ENCODE results near the gene ASPG. TPM values are rescaled to one million over a fixed set of nuclear protein-coding genes. Genes with fewer than 3 reads are reported as not detected.

The ASPG gene
- total and polyA plus RNA-seq, 4 donors, result 0.13 to 2.2 (median 0.92) TPM

- ATAC-seq (ENCODE audit: low FRiP score) (no peak), DNase-seq (no peak)
- Histone ChIP-seq H3K27ac (ENCODE audit: low read depth in 1 of 2, low read length in 2 of 2) (no peak overlapping the region), H3K4me3 (ENCODE audit: low read length in 2 of 2) (no peak overlapping the region), H3K36me3 (ENCODE audit: control insufficient read depth in 1 of 2, insufficient read depth in 2 of 2, low read length in 1 of 2) (no peaks in the 10 kb centered on the region), H3K27me3 (ENCODE audit: control insufficient read depth in 1 of 2, insufficient read depth in 2 of 2, low read length in 1 of 2) (peaks cover 0 to 2% of the 10 kb centered on the region in 2 donors), H3K4me1 (ENCODE audit: control insufficient read depth in 1 of 2, insufficient read depth in 2 of 2, low read length in 2 of 2) (no peaks in the 10 kb centered on the region), H3K9me3 (ENCODE audit: control insufficient read depth, low read length) (peaks cover 9% of the 10 kb centered on the region)
- WGBS, 2 donors, result 72 to 76% methylated on average over 4 of the region's 4 CpGs
- intact Hi-C loops (cut with DNase I), result no loop called here
These were observed 18.7 kb upstream of the ASPG start for GRCh38 chr14:104066719-104067295.

GRCh38 chr14:104069541-104069940 is 16.0 kb upstream of the ASPG start:
- H3K4me1 ChIP-seq (ENCODE audit: control insufficient read depth in 1 of 2, insufficient read depth in 2 of 2, low read length in 2 of 2), result no peaks in the 10 kb centered on the region
- ATAC-seq (ENCODE audit: low FRiP score) (no peak), DNase-seq (no peak)
- WGBS, 2 donors, result 86 to 89% methylated on average over 7 of the region's 7 CpGs
- peaks cover 5% of the 10 kb centered on the region in 2 donors for H3K27me3 ChIP-seq (ENCODE audit: control insufficient read depth in 1 of 2, insufficient read depth in 2 of 2, low read length in 1 of 2)
- no peak overlapping the region for H3K4me3 ChIP-seq (ENCODE audit: low read length in 2 of 2)
- intact Hi-C loops (cut with DNase I), result no loop called here
- H3K27ac ChIP-seq (ENCODE audit: low read depth in 1 of 2, low read length in 2 of 2), result no peak overlapping the region
- H3K36me3 ChIP-seq (ENCODE audit: control insufficient read depth in 1 of 2, insufficient read depth in 2 of 2, low read length in 1 of 2), result no peaks in the 10 kb centered on the region
- H3K9me3 ChIP-seq (ENCODE audit: control insufficient read depth, low read length), result peaks cover 14% of the 10 kb centered on the region

GRCh38 chr14:104072586-104072985 is 12.9 kb upstream of the ASPG start:
- DNase-seq, result no peak
- Histone ChIP-seq H3K4me3 (ENCODE audit: low read length in 2 of 2) (no peak overlapping the region), H3K27ac (ENCODE audit: low read depth in 1 of 2, low read length in 2 of 2) (no peak overlapping the region), H3K4me1 (ENCODE audit: control insufficient read depth in 1 of 2, insufficient read depth in 2 of 2, low read length in 2 of 2) (no peaks in the 10 kb centered on the region), H3K9me3 (ENCODE audit: control insufficient read depth, low read length) (peaks cover 7% of the 10 kb centered on the region), H3K27me3 (ENCODE audit: control insufficient read depth in 1 of 2, insufficient read depth in 2 of 2, low read length in 1 of 2) (peaks cover 5% of the 10 kb centered on the region in 2 donors), H3K36me3 (ENCODE audit: control insufficient read depth in 1 of 2, insufficient read depth in 2 of 2, low read length in 1 of 2) (no peaks in the 10 kb centered on the region)
- WGBS, 2 donors, result 56 to 63% methylated on average over 3 of the region's 3 CpGs
- ATAC-seq (ENCODE audit: low FRiP score), result no peak
- intact Hi-C loops (cut with DNase I), result no loop called here

GRCh38 chr14:104073764-104074163 is 11.7 kb upstream of the ASPG start:
- H3K27me3 ChIP-seq (ENCODE audit: control insufficient read depth in 1 of 2, insufficient read depth in 2 of 2, low read length in 1 of 2), result peaks cover 5% of the 10 kb centered on the region in 2 donors
- ATAC-seq (ENCODE audit: low FRiP score), result no peak
- WGBS, 2 donors, result 64 to 69% methylated on average over 4 of the region's 4 CpGs
- H3K27ac ChIP-seq (ENCODE audit: low read depth in 1 of 2, low read length in 2 of 2), result no peak overlapping the region
- H3K4me3 ChIP-seq (ENCODE audit: low read length in 2 of 2), result no peak overlapping the region
- H3K4me1 ChIP-seq (ENCODE audit: control insufficient read depth in 1 of 2, insufficient read depth in 2 of 2, low read length in 2 of 2), result no peaks in the 10 kb centered on the region
- intact Hi-C loops (cut with DNase I), result no loop called here
- peaks cover 4% of the 10 kb centered on the region for H3K9me3 ChIP-seq (ENCODE audit: control insufficient read depth, low read length)
- no peaks in the 10 kb centered on the region for H3K36me3 ChIP-seq (ENCODE audit: control insufficient read depth in 1 of 2, insufficient read depth in 2 of 2, low read length in 1 of 2)
- DNase-seq, result no peak

GRCh38 chr14:104075530-104076151 is 9.9 kb upstream of the ASPG start:
- WGBS, 2 donors, result 32 to 38% methylated on average over 6 of the region's 6 CpGs
- DNase-seq (no peak), ATAC-seq (ENCODE audit: low FRiP score) (no peak)
- H3K27me3 ChIP-seq (ENCODE audit: control insufficient read depth in 1 of 2, insufficient read depth in 2 of 2, low read length in 1 of 2), result peaks cover 2 to 5% of the 10 kb centered on the region in 2 donors
- no peaks in the 10 kb centered on the region for H3K36me3 ChIP-seq (ENCODE audit: control insufficient read depth in 1 of 2, insufficient read depth in 2 of 2, low read length in 1 of 2)
- no peak overlapping the region for H3K27ac ChIP-seq (ENCODE audit: low read depth in 1 of 2, low read length in 2 of 2)
- intact Hi-C loops (cut with DNase I), result loop anchor here in 1 of 2 donors (5.0 kb wide), 2 partner anchors 487 to 562 kb away; no protein-coding TSS in a partner anchor
- no peak overlapping the region for H3K4me3 ChIP-seq (ENCODE audit: low read length in 2 of 2)
- peaks cover 4% of the 10 kb centered on the region for H3K9me3 ChIP-seq (ENCODE audit: control insufficient read depth, low read length)
- H3K4me1 ChIP-seq (ENCODE audit: control insufficient read depth in 1 of 2, insufficient read depth in 2 of 2, low read length in 2 of 2), result no peaks in the 10 kb centered on the region

- Histone ChIP-seq H3K27ac (ENCODE audit: low read depth in 1 of 2, low read length in 2 of 2) (no peak overlapping the region), H3K9me3 (ENCODE audit: control insufficient read depth, low read length) (peaks cover 4% of the 10 kb centered on the region), H3K36me3 (ENCODE audit: control insufficient read depth in 1 of 2, insufficient read depth in 2 of 2, low read length in 1 of 2) (no peaks in the 10 kb centered on the region), H3K4me3 (ENCODE audit: low read length in 2 of 2) (no peak overlapping the region), H3K27me3 (ENCODE audit: control insufficient read depth in 1 of 2, insufficient read depth in 2 of 2, low read length in 1 of 2) (peaks cover 2 to 5% of the 10 kb centered on the region in 2 donors), H3K4me1 (ENCODE audit: control insufficient read depth in 1 of 2, insufficient read depth in 2 of 2, low read length in 2 of 2) (no peaks in the 10 kb centered on the region)
- ATAC-seq (ENCODE audit: low FRiP score) (no peak), DNase-seq (no peak)
- WGBS, 2 donors, result 44 to 59% methylated on average over 5 of the region's 5 CpGs
- intact Hi-C loops (cut with DNase I), result loop anchor here in 1 of 2 donors (5.0 kb wide), 2 partner anchors 486 to 561 kb away; no protein-coding TSS in a partner anchor
These were observed 8.8 kb upstream of the ASPG start for GRCh38 chr14:104076743-104077142.

- Histone ChIP-seq H3K4me1 (ENCODE audit: control insufficient read depth in 1 of 2, insufficient read depth in 2 of 2, low read length in 2 of 2) (no peaks in the 10 kb centered on the region), H3K27ac (ENCODE audit: low read depth in 1 of 2, low read length in 2 of 2) (no peak overlapping the region), H3K4me3 (ENCODE audit: low read length in 2 of 2) (no peak overlapping the region), H3K9me3 (ENCODE audit: control insufficient read depth, low read length) (peaks cover 4% of the 10 kb centered on the region), H3K36me3 (ENCODE audit: control insufficient read depth in 1 of 2, insufficient read depth in 2 of 2, low read length in 1 of 2) (no peaks in the 10 kb centered on the region), H3K27me3 (ENCODE audit: control insufficient read depth in 1 of 2, insufficient read depth in 2 of 2, low read length in 1 of 2) (peaks cover 2 to 5% of the 10 kb centered on the region in 2 donors)
- WGBS, 2 donors, result 0 to 1% methylated on average over 7 of the region's 7 CpGs
- DNase-seq, result peak; percentile 90 to 92
- intact Hi-C loops (cut with DNase I), result loop anchor here (2.0 to 5.0 kb wide), 3 partner anchors 484 to 559 kb away; no protein-coding TSS in a partner anchor
- peak; percentile 89 for ATAC-seq (ENCODE audit: low FRiP score)
These were observed 7.5 kb upstream of the ASPG start for GRCh38 chr14:104078031-104078455.

GRCh38 chr14:104080376-104081260 is 4.9 kb upstream of the ASPG start:
- Histone ChIP-seq H3K9me3 (ENCODE audit: control insufficient read depth, low read length) (no peaks in the 10 kb centered on the region), H3K36me3 (ENCODE audit: control insufficient read depth in 1 of 2, insufficient read depth in 2 of 2, low read length in 1 of 2) (no peaks in the 10 kb centered on the region), H3K4me3 (ENCODE audit: low read length in 2 of 2) (no peak overlapping the region), H3K4me1 (ENCODE audit: control insufficient read depth in 1 of 2, insufficient read depth in 2 of 2, low read length in 2 of 2) (no peaks in the 10 kb centered on the region), H3K27me3 (ENCODE audit: control insufficient read depth in 1 of 2, insufficient read depth in 2 of 2, low read length in 1 of 2) (no peaks in the 10 kb centered on the region), H3K27ac (ENCODE audit: low read depth in 1 of 2, low read length in 2 of 2) (no peak overlapping the region)
- intact Hi-C loops (cut with DNase I), result loop anchor here in 1 of 2 donors (10.0 kb wide), 1 partner anchor 554 kb away; no protein-coding TSS in a partner anchor
- DNase-seq (no peak), ATAC-seq (ENCODE audit: low FRiP score) (no peak)
- WGBS, 2 donors, result 94% methylated on average over 23 of the region's 23 CpGs

Data from aorta (tissue), 5 donors.